Body of pancreas (tissue), 4 donors: ENCODE results near the gene OPN5. TPM values are rescaled to one million over a fixed set of nuclear protein-coding genes. Genes with fewer than 3 reads are reported as not detected.
A peak's percentile ranks its signal among the peaks of the same experiment; 100 is the strongest.

Experiments used
- ATAC-seq: fragments of 150-250 bp; one replicate; pipeline ENCODE4 v1.9.1; 2016
- DNase-seq, 4 donors: peaks; one replicate each; pipeline ENCODE4 v3.0.0-alpha.2; 2019
- H3K27ac ChIP-seq, 4 donors: fragments of 200-600 bp; sonication (generic); 1 replicate in 3 of 4; 2 replicates in 1 of 4; pipeline versions ENCODE4 v1.5.1 to v1.6.1; 2016 to 2019; ENCODE audit warnings: mild to moderate bottlenecking in 1 of 4, mixed read lengths in 1 of 4, moderate library complexity in 1 of 4
- H3K27me3 ChIP-seq, 2 donors: fragments of 200-600 bp; sonication (generic); one replicate each; pipeline ENCODE4 v1.6.0; 2016; ENCODE audit warnings: mild to moderate bottlenecking in 1 of 2
- H3K36me3 ChIP-seq, 2 donors: fragments of 200-600 bp; sonication (generic); replicated peaks in 1 of 2; 2 replicates each; pipeline ENCODE4 v1.5.1; 2016; ENCODE audit warnings: low read depth in 2 of 2; ENCODE audit not compliant: insufficient read depth in 1 of 2
- H3K4me1 ChIP-seq: fragments of 200-600 bp; sonication (generic); one replicate; pipeline ENCODE4 v1.6.0; 2016
- H3K4me3 ChIP-seq, 2 donors: fragments of 200-600 bp; sonication (generic); 1 replicate in 1 of 2; 2 replicates in 1 of 2; pipeline ENCODE4 v1.5.1; 2016 to 2019
- H3K9me3 ChIP-seq, 3 donors: fragments of 200-600 bp; sonication (generic); 1 replicate in 2 of 3; 2 replicates in 1 of 3; pipeline ENCODE4 v1.5.1; 2016
- CTCF ChIP-seq, 7 experiments: fragments of 450-650 bp in 4 of 7; fragments of 200-600 bp in 3 of 7; sonication (generic) in 3 of 7; IDR thresholded peaks; one replicate each; pipeline ENCODE4 v1.5.1; 2016 to 2019; ENCODE audit warnings: antibody characterized with exemption in 7 of 7
- POLR2A ChIP-seq, 3 donors: fragments of 450-650 bp; IDR thresholded peaks; one replicate each; pipeline ENCODE4 v1.6.1; 2016; ENCODE audit warnings: antibody characterized with exemption in 3 of 3, mild to moderate bottlenecking in 2 of 3
- WGBS, 2 donors: methylation state at CpG; one replicate each; pipeline ENCODE4 v1.1.5; 2017; 5-methylcytosine and 5-hydroxymethylcytosine counted together
- intact Hi-C: fragments of 100-400 bp; cut with DNase I; formaldehyde crosslinking; loops from one replicate; pipeline ENCODE4 v1.15.1; 2023
- total RNA-seq, 2 donors: library from RNA; depleted of rRNA; stranded (reverse); fragments of >200 nt; gene quantifications; one replicate each; pipeline ENCODE4 v1.1.0, GENCODE V29; 2016

Gene OPN5
- total RNA-seq, 2 donors from 2014 or later: not detected

- DNase-seq (no peak), ATAC-seq (no peak)
- no peak overlapping the region for H3K27ac ChIP-seq
- no peaks in the 10 kb centered on the region for H3K27me3 ChIP-seq
- WGBS, 2 donors: 22 to 39% methylated on average over 2 of the region's 2 CpGs
- intact Hi-C loops: loop anchor here (10.0 kb wide), 1 partner anchor 370 kb away; no protein-coding TSS in a partner anchor
- H3K36me3 ChIP-seq: no peaks in the 10 kb centered on the region
- H3K4me3 ChIP-seq: no peak overlapping the region
- no peak for TF ChIP-seq POLR2A (IDR thresholded peaks at IDR 0.05)
- H3K9me3 ChIP-seq: no peaks in the 10 kb centered on the region
- no peaks in the 10 kb centered on the region for H3K4me1 ChIP-seq
Observed at GRCh38 chr6:47785182-47785581, 3.4 kb downstream of the OPN5 start.

- DNase-seq (peak; percentile 63 to 76 (median 68)), ATAC-seq (peak; percentile 77)
- Histone ChIP-seq H3K27ac (no peak overlapping the region), H3K4me1 (no peaks in the 10 kb centered on the region), H3K9me3 (no peaks in the 10 kb centered on the region), H3K27me3 (no peaks in the 10 kb centered on the region), H3K4me3 (no peak overlapping the region), H3K36me3 (no peaks in the 10 kb centered on the region)
- WGBS, 2 donors: 11 to 14% methylated on average over 20 of the region's 20 CpGs
- intact Hi-C loops: loop anchor here (10.0 kb wide), 1 partner anchor 373 kb away; no protein-coding TSS in a partner anchor
- TF ChIP-seq CTCF (IDR thresholded peaks at IDR 0.05) (peak; percentile 75 to 91 (median 86)), POLR2A (IDR thresholded peaks at IDR 0.05) (no peak)
Observed at GRCh38 chr6:47787620-47788497, 6.0 kb downstream of the OPN5 start.

GRCh38 chr6:47788498-47788884 lies 6.7 kb downstream of the OPN5 start:
- no peaks in the 10 kb centered on the region for H3K36me3 ChIP-seq
- H3K4me1 ChIP-seq: no peaks in the 10 kb centered on the region
- H3K9me3 ChIP-seq: no peaks in the 10 kb centered on the region
- TF ChIP-seq CTCF (IDR thresholded peaks at IDR 0.05) (no peak), POLR2A (IDR thresholded peaks at IDR 0.05) (no peak)
- H3K27ac ChIP-seq: no peak overlapping the region
- no peaks in the 10 kb centered on the region for H3K27me3 ChIP-seq
- DNase-seq: no peak
- H3K4me3 ChIP-seq: no peak overlapping the region
- intact Hi-C loops: loop anchor here (10.0 kb wide), 1 partner anchor 374 kb away; no protein-coding TSS in a partner anchor
- 34 to 37% methylated on average over 5 of the region's 5 CpGs for WGBS, 2 donors
- no peak for ATAC-seq

- ATAC-seq: no peak
Observed at GRCh38 chr6:47789553-47789952, 7.7 kb downstream of the OPN5 start.

More at GRCh38 chr6:47789553-47789952, 7.7 kb downstream of the OPN5 start:
- Histone ChIP-seq H3K9me3 (no peaks in the 10 kb centered on the region), H3K27ac (no peak overlapping the region), H3K36me3 (no peaks in the 10 kb centered on the region), H3K27me3 (no peaks in the 10 kb centered on the region), H3K4me3 (no peak overlapping the region), H3K4me1 (no peaks in the 10 kb centered on the region)
- WGBS, 2 donors: 40 to 63% methylated on average over 2 of the region's 2 CpGs
- intact Hi-C loops: loop anchor here (10.0 kb wide), 1 partner anchor 375 kb away; no protein-coding TSS in a partner anchor
- DNase-seq: no peak
- TF ChIP-seq CTCF (IDR thresholded peaks at IDR 0.05): no peak
- TF ChIP-seq POLR2A (IDR thresholded peaks at IDR 0.05): no peak
